ENCODE results near the gene TAGLN3. TPM values are rescaled to one million over a fixed set of nuclear protein-coding genes. Genes with fewer than 3 reads are reported as not detected.

Gene TAGLN3
- 10 to 100 TPM in 3 of 4 donors, 1 to 10 TPM in 1; 7.7 to 17.8 (median 16.7) TPM for total RNA-seq
- 1 to 10 TPM in 1 of 3 donors, not detected in 2; 4.3 TPM for polyA plus RNA-seq

DNA sequence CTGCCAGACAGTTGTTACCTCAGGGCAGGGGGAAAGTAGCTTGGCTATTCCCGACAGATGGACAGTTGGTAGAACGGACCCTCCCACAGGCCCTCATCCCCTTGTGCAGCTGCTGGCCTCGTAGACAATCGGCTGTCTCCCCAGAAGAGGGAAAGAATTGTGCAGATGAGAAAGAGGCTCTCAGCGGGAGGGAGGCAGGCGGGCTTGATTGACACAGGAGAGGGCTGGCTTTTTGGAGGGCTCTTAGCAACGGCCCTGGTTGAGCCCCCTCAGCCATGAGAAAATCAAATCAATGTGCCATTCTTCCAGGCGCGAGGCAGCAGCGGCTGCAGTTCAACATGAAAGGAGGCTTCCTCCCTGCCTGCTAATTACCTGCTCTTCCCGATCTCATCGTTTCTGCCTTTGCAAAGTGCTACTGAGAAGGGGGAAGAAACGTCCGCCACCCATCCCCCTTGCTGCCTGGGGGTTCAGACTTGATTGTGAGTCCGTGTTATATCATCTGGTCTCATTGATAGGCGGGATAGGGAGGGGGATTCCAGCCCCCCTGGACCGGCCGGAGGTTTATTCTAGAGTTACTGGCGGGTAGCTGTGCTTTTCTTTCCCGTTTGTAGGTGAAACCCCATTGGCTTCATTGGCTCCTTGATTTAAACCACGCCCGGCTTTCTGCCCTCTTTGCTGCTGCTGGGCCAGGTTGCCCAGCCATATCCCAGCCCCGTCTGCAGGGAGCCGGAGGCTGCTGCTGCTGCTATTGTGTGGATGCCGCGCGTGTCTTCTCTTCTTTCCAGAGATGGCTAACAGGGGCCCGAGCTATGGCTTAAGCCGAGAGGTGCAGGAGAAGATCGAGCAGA lies at the start of gene TAGLN3:
TAGLN3 (plus strand) TSS at position 287 of the 848 bp plus-strand sequence; CDS start at position 788, 501 bp downstream.
- Histone ChIP-seq H3K27ac (no peak within 1 kb of the TSS), H3K4me3 (peak within 1 kb of the TSS; percentile 5 to 39 (median 27)), H3K27me3 (peaks cover 0 to 22% (median 0%) of the 10 kb centered on the region in 3 donors), H3K9me3 (no peaks in the 10 kb centered on the region), H3K4me1 (peaks cover 0 to 13% (median 12%) of the 10 kb centered on the region in 4 donors), H3K36me3 (no peaks in the 10 kb centered on the region)
- intact Hi-C loops (cut with DNase I) = no loop called here
- no peak for DNase-seq
- TF ChIP-seq POLR2A (IDR thresholded peaks at IDR 0.05) (no peak), POLR2AphosphoS5 (IDR thresholded peaks at IDR 0.05) (no peak), EP300 (IDR thresholded peaks at IDR 0.05) (no peak)
- TF ChIP-seq, protein P1, sequence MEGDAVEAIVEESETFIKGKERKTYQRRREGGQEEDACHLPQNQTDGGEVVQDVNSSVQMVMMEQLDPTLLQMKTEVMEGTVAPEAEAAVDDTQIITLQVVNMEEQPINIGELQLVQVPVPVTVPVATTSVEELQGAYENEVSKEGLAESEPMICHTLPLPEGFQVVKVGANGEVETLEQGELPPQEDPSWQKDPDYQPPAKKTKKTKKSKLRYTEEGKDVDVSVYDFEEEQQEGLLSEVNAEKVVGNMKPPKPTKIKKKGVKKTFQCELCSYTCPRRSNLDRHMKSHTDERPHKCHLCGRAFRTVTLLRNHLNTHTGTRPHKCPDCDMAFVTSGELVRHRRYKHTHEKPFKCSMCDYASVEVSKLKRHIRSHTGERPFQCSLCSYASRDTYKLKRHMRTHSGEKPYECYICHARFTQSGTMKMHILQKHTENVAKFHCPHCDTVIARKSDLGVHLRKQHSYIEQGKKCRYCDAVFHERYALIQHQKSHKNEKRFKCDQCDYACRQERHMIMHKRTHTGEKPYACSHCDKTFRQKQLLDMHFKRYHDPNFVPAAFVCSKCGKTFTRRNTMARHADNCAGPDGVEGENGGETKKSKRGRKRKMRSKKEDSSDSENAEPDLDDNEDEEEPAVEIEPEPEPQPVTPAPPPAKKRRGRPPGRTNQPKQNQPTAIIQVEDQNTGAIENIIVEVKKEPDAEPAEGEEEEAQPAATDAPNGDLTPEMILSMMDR (IDR thresholded peaks at IDR 0.05) = no peak
- 4 to 6% methylated on average over 30 of the region's 30 CpGs for WGBS, 2 donors

DNA sequence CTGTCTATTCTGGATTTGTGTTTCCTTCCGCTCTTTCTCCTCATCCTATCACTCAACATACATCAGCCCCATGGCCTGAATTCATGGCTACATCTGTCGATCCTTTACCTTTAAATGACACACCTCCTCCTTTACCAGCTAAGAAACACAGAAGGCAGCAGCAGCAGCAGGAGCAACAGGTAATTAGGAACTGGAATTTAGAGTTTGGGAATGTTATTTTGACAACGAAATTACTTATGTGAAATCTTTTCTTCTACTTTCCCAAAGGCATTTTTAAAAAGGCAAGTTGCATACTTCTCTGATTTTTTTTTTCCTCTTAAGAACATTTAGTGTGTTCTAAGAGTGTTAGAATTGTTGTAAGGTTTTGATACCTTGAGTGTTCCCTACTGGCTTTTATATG lies 49.0 kb upstream of the TAGLN3 start:
- 81 to 91% methylated on average over 3 of the region's 3 CpGs for WGBS, 2 donors
- intact Hi-C loops (cut with DNase I) = no loop called here

DNA sequence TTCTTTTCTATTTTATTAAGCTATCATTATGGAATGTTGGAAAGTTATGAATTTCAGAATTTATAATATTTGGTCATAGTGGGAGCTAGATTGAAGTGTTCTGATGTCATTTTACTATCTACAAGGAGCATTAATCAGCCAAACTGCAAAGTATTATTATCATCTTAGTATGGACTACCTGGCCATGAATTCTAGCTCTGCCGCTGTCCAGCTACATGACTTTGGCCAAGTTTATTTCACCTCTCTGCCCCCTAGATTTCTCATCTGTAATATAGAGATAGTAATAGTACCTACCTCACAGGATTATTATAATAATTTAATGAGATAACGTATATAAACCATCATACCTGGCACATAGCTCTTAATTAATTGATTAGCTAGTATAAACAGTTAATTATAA lies 47.7 kb upstream of the TAGLN3 start:
- Histone ChIP-seq H3K27me3 (no peaks in the 10 kb centered on the region), H3K36me3 (peaks cover 6 to 64% (median 17%) of the 10 kb centered on the region in 4 donors), H3K9me3 (no peaks in the 10 kb centered on the region), H3K27ac (no peak overlapping the region), H3K4me1 (peaks cover 0 to 32% (median 19%) of the 10 kb centered on the region in 4 donors), H3K4me3 (no peak overlapping the region)
- intact Hi-C loops (cut with DNase I) = no loop called here
- TF ChIP-seq, protein P1 (IDR thresholded peaks at IDR 0.05) = no peak
- TF ChIP-seq EP300 (IDR thresholded peaks at IDR 0.05) (no peak), POLR2AphosphoS5 (IDR thresholded peaks at IDR 0.05) (no peak), POLR2A (IDR thresholded peaks at IDR 0.05) (no peak)
- DNase-seq = no peak
- WGBS, 2 donors = 93 to 94% methylated on average over 2 of the region's 2 CpGs

More for the DNA sequence above, 49.0 kb upstream of the TAGLN3 start:
- DNase-seq = no peak
- TF ChIP-seq POLR2A (IDR thresholded peaks at IDR 0.05) = no peak
- no peak for TF ChIP-seq POLR2AphosphoS5 (IDR thresholded peaks at IDR 0.05)
- TF ChIP-seq, protein P1 (IDR thresholded peaks at IDR 0.05) = no peak
- no peak for TF ChIP-seq EP300 (IDR thresholded peaks at IDR 0.05)
- no peak overlapping the region for H3K4me3 ChIP-seq
- H3K27me3 ChIP-seq = no peaks in the 10 kb centered on the region
- H3K27ac ChIP-seq = no peak overlapping the region
- H3K9me3 ChIP-seq = no peaks in the 10 kb centered on the region
- peaks cover 6 to 69% (median 17%) of the 10 kb centered on the region in 4 donors for H3K36me3 ChIP-seq
- peaks cover 0 to 31% (median 16%) of the 10 kb centered on the region in 4 donors for H3K4me1 ChIP-seq

DNA sequence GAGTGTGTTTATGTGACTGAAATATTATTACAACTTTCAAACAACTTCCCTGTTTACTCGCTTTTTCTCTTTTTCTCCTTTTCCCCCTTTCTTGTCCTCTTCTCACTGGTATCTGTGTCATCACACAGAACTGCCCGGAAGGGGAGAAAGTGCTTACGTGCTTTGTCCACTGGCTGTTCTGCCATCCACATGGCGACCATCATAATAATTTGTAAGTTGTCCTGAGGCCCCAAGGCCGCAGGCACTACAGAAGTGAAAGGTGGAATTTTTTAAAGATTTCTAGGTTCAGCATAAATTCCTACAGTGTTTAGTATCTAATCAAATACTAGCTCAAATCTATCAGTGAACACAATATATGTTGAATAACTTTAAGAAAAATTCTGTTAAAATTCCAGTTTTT lies 46.6 kb upstream of the TAGLN3 start:
- Histone ChIP-seq H3K27me3 (no peaks in the 10 kb centered on the region), H3K27ac (no peak overlapping the region), H3K9me3 (no peaks in the 10 kb centered on the region), H3K4me3 (no peak overlapping the region), H3K4me1 (peaks cover 0 to 23% (median 18%) of the 10 kb centered on the region in 4 donors), H3K36me3 (peaks cover 6 to 63% (median 17%) of the 10 kb centered on the region in 4 donors)
- TF ChIP-seq POLR2AphosphoS5 (IDR thresholded peaks at IDR 0.05) (no peak), POLR2A (IDR thresholded peaks at IDR 0.05) (no peak), EP300 (IDR thresholded peaks at IDR 0.05) (no peak)
- TF ChIP-seq, protein P1 (IDR thresholded peaks at IDR 0.05) = no peak
- 93 to 96% methylated on average over 5 of the region's 5 CpGs for WGBS, 2 donors
- intact Hi-C loops (cut with DNase I) = no loop called here
- no peak for DNase-seq

All from sigmoid colon (tissue), 7 donors.